HepG2 (cell line): ENCODE results near the gene MEGF11. TPM values are rescaled to one million over a fixed set of nuclear protein-coding genes. Genes with fewer than 3 reads are reported as not detected.

ENCODE experiments used
- ATAC-seq: fragments of 200-7000 bp; cut with Tn5 transposase; 3 replicates; pipeline ENCODE4 v1.9.1; 2020; ENCODE audit warnings: mild to moderate bottlenecking, moderate library complexity
- BruUV-seq: library from RNA; stranded (reverse); fragments of 400-500 nt; replicated peaks from 2 replicates; lab custom pipeline; 2021; lab: Mats Ljungman, UMichigan
- CTCF ChIA-PET: fragments of 300-600 bp; formaldehyde crosslinking; extraction: SDS; loops from one replicate; lab custom pipeline; 2021; ENCODE audit warnings: low total read pairs, inconsistent platforms, low intra/inter-chr PET ratio; lab: Yijun Ruan, JAX
- POLR2A ChIA-PET: fragments of 350-600 bp; sonication (Branson Sonifier 250); formaldehyde crosslinking; loops from one replicate; lab custom pipeline; 2020; ENCODE audit warnings: antibody characterized with exemption, inconsistent platforms; lab: Yijun Ruan, JAX
- DNase-seq: peaks from one replicate; pipeline ENCODE4 v3.0.0-alpha.2; 2015; ENCODE audit warnings: low spot score
- FAIRE-seq: peaks from 3 replicates; lab custom pipeline; 2011; peaks lifted over from hg19 to GRCh38; lab: Jason Lieb, UNC
- H2AFZ ChIP-seq: one replicate; pipeline ENCODE4 v1.6.1; 2011; ENCODE audit warnings: low read length, inconsistent platforms
- H3K27ac ChIP-seq: fragments of 300-600 bp; 3 replicates; pipeline ENCODE4 v1.8.0; 2011; ENCODE audit warnings: mixed run types, mild to moderate bottlenecking, mixed read lengths, low read length, inconsistent platforms; ENCODE audit not compliant: insufficient read depth; ENCODE audit errors: extremely low read length
- H3K27me3 ChIP-seq, 2 experiments: fragments of 200-600 bp in 1 of 2; 2 replicates in 1 of 2; 3 replicates in 1 of 2; pipeline versions ENCODE4 v1.6.0 to v1.8.0; 2011; ENCODE audit warnings: low read length in 2 of 2, mild to moderate bottlenecking in 2 of 2, moderate library complexity in 2 of 2, inconsistent platforms in 1 of 2; ENCODE audit not compliant: insufficient read depth in 2 of 2, control insufficient read depth in 1 of 2
- H3K36me3 ChIP-seq, 2 experiments: fragments of 200-600 bp in 1 of 2; replicated peaks in 1 of 2; 2 replicates in 1 of 2; 3 replicates in 1 of 2; pipeline versions ENCODE4 v1.5.1 to v1.8.0; 2011; ENCODE audit warnings: low read length in 2 of 2, inconsistent platforms in 1 of 2; ENCODE audit not compliant: insufficient read depth in 2 of 2, control insufficient read depth in 1 of 2
- H3K4me1 ChIP-seq: 2 replicates; pipeline ENCODE4 v1.5.1; 2012; ENCODE audit warnings: low read length, inconsistent platforms; ENCODE audit not compliant: insufficient read depth
- H3K4me2 ChIP-seq: 2 replicates; pipeline ENCODE4 v1.6.0; 2011; ENCODE audit warnings: low read depth, low read length, inconsistent platforms
- H3K4me3 ChIP-seq, 3 experiments: fragments of 200-600 bp in 1 of 3; sonication (generic), shearing (Covaris generic) in 1 of 3; replicated peaks in 1 of 3; 2 replicates each; pipeline ENCODE4 v1.5.1; 2011 to 2016; ENCODE audit warnings: low read length in 3 of 3, inconsistent platforms in 2 of 3, low read depth in 2 of 3, mild to moderate bottlenecking in 2 of 3, control low read depth in 1 of 3, mixed read lengths in 1 of 3; ENCODE audit not compliant: insufficient read depth in 1 of 3
- H3K79me2 ChIP-seq: one replicate; pipeline ENCODE4 v1.6.1; 2011; ENCODE audit warnings: low read length, inconsistent platforms; ENCODE audit not compliant: insufficient read depth
- H3K9ac ChIP-seq: 2 replicates; pipeline ENCODE4 v1.6.0; 2011; ENCODE audit warnings: mild to moderate bottlenecking, low read depth, low read length, inconsistent platforms; ENCODE audit not compliant: insufficient read depth
- H3K9me3 ChIP-seq: 2 replicates; pipeline ENCODE4 v1.5.1; 2012; ENCODE audit warnings: mild to moderate bottlenecking, low read length
- H4K20me1 ChIP-seq: 2 replicates; pipeline ENCODE4 v1.6.0; 2011; ENCODE audit warnings: inconsistent platforms, mild to moderate bottlenecking, low read length, moderate library complexity; ENCODE audit not compliant: insufficient read depth
- CHCHD3 ChIP-seq: sonication (generic); formaldehyde crosslinking; IDR thresholded peaks from 2 replicates; pipeline ENCODE4 v1.8.0; 2022; ENCODE audit warnings: mild to moderate bottlenecking, missing genetic modification reagents, moderate library complexity
- FOXK2 ChIP-seq: fragments of 450-650 bp; IDR thresholded peaks from 2 replicates; pipeline ENCODE4 v1.6.1; 2016
- ISX ChIP-seq: sonication (generic); formaldehyde crosslinking; conservative IDR thresholded peaks from 2 replicates; pipeline ENCODE4 v1.5.0; 2020; ENCODE audit warnings: missing genetic modification reagents
- MED1 ChIP-seq: sonication (generic); formaldehyde crosslinking; IDR thresholded peaks from 2 replicates; pipeline ENCODE4 v1.4.0; 2020; ENCODE audit warnings: missing genetic modification reagents
- MEIS2 ChIP-seq: sonication (generic); formaldehyde crosslinking; IDR thresholded peaks from 2 replicates; pipeline ENCODE4 v1.9.0; 2021; ENCODE audit warnings: mild to moderate bottlenecking, missing genetic modification reagents
- RNF2 ChIP-seq: fragments of 450-650 bp; conservative IDR thresholded peaks from 2 replicates; pipeline ENCODE4 v1.6.1; 2016; ENCODE audit warnings: low read depth
- RNF219 ChIP-seq: sonication (generic); formaldehyde crosslinking; IDR thresholded peaks from 2 replicates; pipeline ENCODE4 v1.5.0; 2020; ENCODE audit warnings: mild to moderate bottlenecking, missing genetic modification reagents
- SNRNP70 ChIP-seq: fragments of 200-400 bp; formaldehyde crosslinking; IDR thresholded peaks from 2 replicates; pipeline ENCODE4 v1.6.1; 2017; ENCODE audit warnings: mild to moderate bottlenecking, low read depth, low read length, moderate library complexity
- TBX2 ChIP-seq: sonication (generic); formaldehyde crosslinking; IDR thresholded peaks from 2 replicates; pipeline ENCODE4 v1.5.0; 2020; ENCODE audit warnings: missing genetic modification reagents, mild to moderate bottlenecking, borderline replicate concordance
- TSC22D2 ChIP-seq: sonication (generic); formaldehyde crosslinking; IDR thresholded peaks from 2 replicates; pipeline ENCODE4 v1.5.1; 2020; ENCODE audit warnings: missing genetic modification reagents, mild to moderate bottlenecking, borderline replicate concordance
- ZKSCAN5 ChIP-seq: sonication (generic); formaldehyde crosslinking; IDR thresholded peaks from 2 replicates; pipeline ENCODE4 v1.5.1; 2020; ENCODE audit warnings: mild to moderate bottlenecking, missing genetic modification reagents
- ZNF446 ChIP-seq: sonication (generic); formaldehyde crosslinking; IDR thresholded peaks from 2 replicates; pipeline ENCODE4 v1.5.0; 2020; ENCODE audit warnings: mild to moderate bottlenecking, missing genetic modification reagents
- WGBS: methylation state at CpG from one replicate; pipeline ENCODE4 v1.1.6; 2017; ENCODE audit warnings: low lambda C conversion rate; 5-methylcytosine and 5-hydroxymethylcytosine counted together
- in situ Hi-C: cut with HindIII; loops from 2 replicates; pipeline ENCODE4 v1.10.0; 2017; ENCODE audit warnings: low pct_unique_long_range_greater_than_20kb; ENCODE audit not compliant: extremely low pct_ligation_motif_present
- intact Hi-C: fragments of 100-400 bp; cut with micrococcal nuclease; formaldehyde crosslinking; loops from one replicate; pipeline ENCODE4 v1.10.0; 2022; ENCODE audit not compliant: unreplicated experiment
- polyA plus RNA-seq, 8 experiments: library from polyadenylated mRNA; depleted of rRNA in 3 of 8; stranded (reverse) in 7 of 8; unstranded in 1 of 8; fragments of >200 nt; fragmentation: Illumina TruSeq in 4 of 8; extraction: Trizol in 4 of 8; gene quantifications; 2 replicates each; pipeline versions ENCODE4 v1.2.1 to v1.2.3, GENCODE V29; 2011 to 2016; ENCODE audit warnings: low read depth in 4 of 8, missing spikeins in 1 of 8, mixed read lengths in 1 of 8; ENCODE audit not compliant: insufficient read depth in 1 of 8
- total RNA-seq, 5 experiments: library from RNA; depleted of rRNA; stranded (reverse); fragments of >200 nt; fragmentation: Illumina TruSeq; extraction: Trizol; gene quantifications; 2 replicates each; pipeline ENCODE4 v1.2.3, GENCODE V29; 2016; ENCODE audit warnings: low read depth in 1 of 5
- TF ChIP-seq, protein P1 (sequence below): sonication (generic); formaldehyde crosslinking; IDR thresholded peaks from 2 replicates; pipeline ENCODE4 v1.5.0; 2020; ENCODE audit warnings: mild to moderate bottlenecking, missing genetic modification reagents, borderline replicate concordance
- TF ChIP-seq, protein P2 (sequence below): sonication (generic); formaldehyde crosslinking; IDR thresholded peaks from 2 replicates; pipeline ENCODE4 v1.8.0; 2022; ENCODE audit warnings: missing genetic modification reagents, mild to moderate bottlenecking, moderate library complexity, borderline replicate concordance

Gene MEGF11
- total and polyA plus RNA-seq, 2 of the 13 experiments (the other 11 are each of a cell fraction or from before 2014, with no cell fraction given): not detected

DNA sequence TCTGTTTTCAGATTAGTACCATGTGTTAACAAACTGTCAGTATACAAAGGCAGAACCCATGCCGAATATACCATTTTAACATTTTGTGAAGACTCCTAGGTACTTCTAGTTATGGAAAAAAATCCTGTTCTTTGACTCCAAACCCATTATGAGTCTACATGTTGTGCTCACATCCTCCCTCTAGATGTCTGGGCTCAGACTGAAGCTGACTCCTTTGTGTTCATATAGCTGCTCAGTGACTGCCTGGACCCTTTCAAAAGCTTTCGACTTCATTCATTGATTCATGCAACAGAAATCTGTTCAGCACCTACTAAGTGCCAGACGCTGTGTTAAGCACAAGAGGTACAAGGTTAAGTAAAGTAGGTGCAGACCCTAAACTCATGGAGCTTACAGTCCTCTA is 60.5 kb downstream of the MEGF11 start:
- intact Hi-C loops: loop anchor here (5.0 kb wide), 1 partner anchor 276 kb away; no protein-coding TSS in a partner anchor
- no peaks in the 10 kb centered on the region for H3K79me2 ChIP-seq
- in situ Hi-C loops: no loop called here
- no peaks in the 10 kb centered on the region for H3K36me3 ChIP-seq
- FAIRE-seq (no peak), ATAC-seq (no peak), DNase-seq (no peak)
- H3K4me2 ChIP-seq: no peak overlapping the region
- H4K20me1 ChIP-seq: no peaks in the 10 kb centered on the region
- H3K4me3 ChIP-seq: no peak overlapping the region
- H2AFZ ChIP-seq: no peak overlapping the region
- WGBS: 2% methylated on average over 3 of the region's 3 CpGs
- no peak overlapping the region for H3K9ac ChIP-seq
- no peaks in the 10 kb centered on the region for H3K9me3 ChIP-seq
- no peaks in the 10 kb centered on the region for H3K4me1 ChIP-seq
- CTCF ChIA-PET: no interaction called here
- POLR2A ChIA-PET: no interaction called here
- H3K27ac ChIP-seq: no peak overlapping the region
- BruUV-seq: no TSS peak
- H3K27me3 ChIP-seq: peaks cover 0 to 1% of the 10 kb centered on the region in 2 experiments; a peak in 3 of 5 replicates
- TF ChIP-seq, protein P1, sequence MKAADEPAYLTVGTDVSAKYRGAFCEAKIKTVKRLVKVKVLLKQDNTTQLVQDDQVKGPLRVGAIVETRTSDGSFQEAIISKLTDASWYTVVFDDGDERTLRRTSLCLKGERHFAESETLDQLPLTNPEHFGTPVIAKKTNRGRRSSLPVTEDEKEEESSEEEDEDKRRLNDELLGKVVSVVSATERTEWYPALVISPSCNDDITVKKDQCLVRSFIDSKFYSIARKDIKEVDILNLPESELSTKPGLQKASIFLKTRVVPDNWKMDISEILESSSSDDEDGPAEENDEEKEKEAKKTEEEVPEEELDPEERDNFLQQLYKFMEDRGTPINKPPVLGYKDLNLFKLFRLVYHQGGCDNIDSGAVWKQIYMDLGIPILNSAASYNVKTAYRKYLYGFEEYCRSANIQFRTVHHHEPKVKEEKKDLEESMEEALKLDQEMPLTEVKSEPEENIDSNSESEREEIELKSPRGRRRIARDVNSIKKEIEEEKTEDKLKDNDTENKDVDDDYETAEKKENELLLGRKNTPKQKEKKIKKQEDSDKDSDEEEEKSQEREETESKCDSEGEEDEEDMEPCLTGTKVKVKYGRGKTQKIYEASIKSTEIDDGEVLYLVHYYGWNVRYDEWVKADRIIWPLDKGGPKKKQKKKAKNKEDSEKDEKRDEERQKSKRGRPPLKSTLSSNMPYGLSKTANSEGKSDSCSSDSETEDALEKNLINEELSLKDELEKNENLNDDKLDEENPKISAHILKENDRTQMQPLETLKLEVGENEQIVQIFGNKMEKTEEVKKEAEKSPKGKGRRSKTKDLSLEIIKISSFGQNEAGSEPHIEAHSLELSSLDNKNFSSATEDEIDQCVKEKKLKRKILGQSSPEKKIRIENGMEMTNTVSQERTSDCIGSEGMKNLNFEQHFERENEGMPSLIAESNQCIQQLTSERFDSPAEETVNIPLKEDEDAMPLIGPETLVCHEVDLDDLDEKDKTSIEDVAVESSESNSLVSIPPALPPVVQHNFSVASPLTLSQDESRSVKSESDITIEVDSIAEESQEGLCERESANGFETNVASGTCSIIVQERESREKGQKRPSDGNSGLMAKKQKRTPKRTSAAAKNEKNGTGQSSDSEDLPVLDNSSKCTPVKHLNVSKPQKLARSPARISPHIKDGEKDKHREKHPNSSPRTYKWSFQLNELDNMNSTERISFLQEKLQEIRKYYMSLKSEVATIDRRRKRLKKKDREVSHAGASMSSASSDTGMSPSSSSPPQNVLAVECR (CRISPR knock-in tag): no peak
- TF ChIP-seq RNF2 (no peak), RNF219 (CRISPR knock-in tag) (no peak), FOXK2 (no peak), MED1 (CRISPR knock-in tag) (no peak), ZNF446 (no peak), TBX2 (CRISPR knock-in tag) (no peak), TSC22D2 (CRISPR knock-in tag) (no peak), SNRNP70 (no peak), ZKSCAN5 (CRISPR knock-in tag) (no peak), CHCHD3 (no peak), ISX (no peak), MEIS2 (CRISPR knock-in tag) (no peak)
- TF ChIP-seq, protein P2, sequence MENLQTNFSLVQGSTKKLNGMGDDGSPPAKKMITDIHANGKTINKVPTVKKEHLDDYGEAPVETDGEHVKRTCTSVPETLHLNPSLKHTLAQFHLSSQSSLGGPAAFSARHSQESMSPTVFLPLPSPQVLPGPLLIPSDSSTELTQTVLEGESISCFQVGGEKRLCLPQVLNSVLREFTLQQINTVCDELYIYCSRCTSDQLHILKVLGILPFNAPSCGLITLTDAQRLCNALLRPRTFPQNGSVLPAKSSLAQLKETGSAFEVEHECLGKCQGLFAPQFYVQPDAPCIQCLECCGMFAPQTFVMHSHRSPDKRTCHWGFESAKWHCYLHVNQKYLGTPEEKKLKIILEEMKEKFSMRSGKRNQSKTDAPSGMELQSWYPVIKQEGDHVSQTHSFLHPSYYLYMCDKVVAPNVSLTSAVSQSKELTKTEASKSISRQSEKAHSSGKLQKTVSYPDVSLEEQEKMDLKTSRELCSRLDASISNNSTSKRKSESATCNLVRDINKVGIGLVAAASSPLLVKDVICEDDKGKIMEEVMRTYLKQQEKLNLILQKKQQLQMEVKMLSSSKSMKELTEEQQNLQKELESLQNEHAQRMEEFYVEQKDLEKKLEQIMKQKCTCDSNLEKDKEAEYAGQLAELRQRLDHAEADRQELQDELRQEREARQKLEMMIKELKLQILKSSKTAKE (CRISPR knock-in tag): no peak
